OCI-LY7 (cell line): ENCODE data around the gene STON2. TPM values are rescaled to one million over a fixed set of nuclear protein-coding genes. Genes with fewer than 3 reads are reported as not detected.

ENCODE experiments used
- BruUV-seq: library from RNA; stranded (reverse); fragments of 400-500 nt; replicated peaks from 2 replicates; lab custom pipeline; 2021; lab: Mats Ljungman, UMichigan
- CTCF ChIA-PET: fragments of 300-600 bp; sonication (Branson Sonifier 250); formaldehyde crosslinking; loops from one replicate; lab custom pipeline; 2022; ENCODE audit warnings: antibody characterized with exemption; ENCODE audit not compliant: unreplicated experiment; lab: Charles Lee
- POLR2A ChIA-PET: fragments of 300-600 bp; sonication (Branson Sonifier 250); formaldehyde crosslinking; loops from one replicate; lab custom pipeline; 2022; ENCODE audit warnings: antibody characterized with exemption; lab: Charles Lee
- DNase-seq: peaks from one replicate; pipeline ENCODE4 v3.0.0-alpha.2; 2015; ENCODE audit warnings: low spot score
- H2AFZ ChIP-seq: fragments of 200-600 bp; sonication (generic), shearing (Covaris generic); 2 replicates; pipeline ENCODE4 v1.6.1; 2014; ENCODE audit warnings: mild to moderate bottlenecking, antibody characterized with exemption, low read length, moderate library complexity
- H3K27ac ChIP-seq: fragments of 200-600 bp; sonication (generic); 2 replicates; pipeline ENCODE4 v1.5.1; 2014; ENCODE audit warnings: mixed run types, low read depth, mild to moderate bottlenecking, moderate library complexity, low read length, inconsistent platforms; ENCODE audit not compliant: poor library complexity, severe bottlenecking
- H3K36me3 ChIP-seq: fragments of 200-600 bp; sonication (generic); 2 replicates; pipeline ENCODE4 v1.6.1; 2014; ENCODE audit warnings: mild to moderate bottlenecking, antibody characterized with exemption, low read length, moderate library complexity, mixed read lengths; ENCODE audit not compliant: insufficient read depth
- H3K4me1 ChIP-seq: fragments of 200-600 bp; sonication (generic); 2 replicates; pipeline ENCODE4 v1.5.1; 2014; ENCODE audit warnings: mild to moderate bottlenecking, low read length; ENCODE audit not compliant: insufficient read depth, poor library complexity, severe bottlenecking
- H3K4me2 ChIP-seq: fragments of 200-600 bp; sonication (generic); 2 replicates; pipeline ENCODE4 v1.6.1; 2014; ENCODE audit warnings: mild to moderate bottlenecking, low read length
- H3K4me3 ChIP-seq: fragments of 200-600 bp; sonication (generic); 2 replicates; pipeline ENCODE4 v1.5.1; 2014; ENCODE audit warnings: mild to moderate bottlenecking, low read depth, low read length; ENCODE audit not compliant: poor library complexity, severe bottlenecking
- H3K79me2 ChIP-seq: fragments of 200-600 bp; sonication (generic); 2 replicates; pipeline ENCODE4 v1.6.1; 2016; ENCODE audit warnings: low read depth, mild to moderate bottlenecking, low read length, moderate library complexity, mixed read lengths; ENCODE audit not compliant: insufficient read depth
- H3K9me2 ChIP-seq: fragments of 200-600 bp; sonication (generic); 2 replicates; pipeline ENCODE4 v1.6.1; 2016; ENCODE audit warnings: mild to moderate bottlenecking, low read length, mixed read lengths; ENCODE audit not compliant: insufficient read depth
- H3K9me3 ChIP-seq: fragments of 200-600 bp; sonication (generic); 2 replicates; pipeline ENCODE4 v1.6.1; 2014; ENCODE audit warnings: mild to moderate bottlenecking, mixed run types, low read length, mixed read lengths
- H4K20me1 ChIP-seq: fragments of 200-600 bp; sonication (generic); 2 replicates; pipeline ENCODE4 v1.6.1; 2014; ENCODE audit warnings: mild to moderate bottlenecking, antibody characterized with exemption, low read length, moderate library complexity, mixed read lengths; ENCODE audit not compliant: insufficient read depth
- EZH2phosphoT487 ChIP-seq: fragments of 200-600 bp; sonication (generic); IDR thresholded peaks from 2 replicates; pipeline ENCODE4 v1.6.1; 2018; ENCODE audit warnings: low read depth, borderline replicate concordance, mild to moderate bottlenecking, mixed run types, antibody characterized with exemption, low read length, moderate library complexity, mixed read lengths
- intact Hi-C: fragments of 100-400 bp; cut with micrococcal nuclease; formaldehyde crosslinking; loops from one replicate; pipeline ENCODE4 v1.10.0; 2022; ENCODE audit not compliant: unreplicated experiment
- total RNA-seq, 2 experiments: library from RNA; depleted of rRNA in 1 of 2; stranded (reverse); fragments of >200 nt in 1 of 2; shearing (Covaris generic) in 1 of 2; gene quantifications; 2 replicates each; pipeline ENCODE4 v1.2.3, GENCODE V29; 2014 to 2022
- TF ChIP-seq, protein P1 (sequence below): fragments of 200-600 bp; sonication (generic); conservative IDR thresholded peaks from 2 replicates; pipeline ENCODE4 v1.5.1; 2014; ENCODE audit warnings: mild to moderate bottlenecking, antibody characterized with exemption, low read length, moderate library complexity, mixed read lengths

STON2 gene
- total RNA-seq, 2 experiments from 2014 or later: 0.25 TPM; not detected in 1

- Histone ChIP-seq H3K4me3 (no peak overlapping the region), H3K79me2 (no peaks in the 10 kb centered on the region), H4K20me1 (no peaks in the 10 kb centered on the region), H2AFZ (no peak overlapping the region), H3K4me1 (no peaks in the 10 kb centered on the region), H3K4me2 (no peak overlapping the region), H3K36me3 (no peaks in the 10 kb centered on the region), H3K9me2 (no peaks in the 10 kb centered on the region), H3K9me3 (no peaks in the 10 kb centered on the region), H3K27ac (no peak overlapping the region)
- intact Hi-C loops: no loop called here
- ChIA-PET POLR2A (interaction anchor here (1.1 kb wide), 1 partner anchor 8 kb away, joined by 3 read pairs; no protein-coding TSS in a partner anchor), CTCF (no interaction called here)
- DNase-seq: no peak
- no TSS peak for BruUV-seq
- no peak for TF ChIP-seq EZH2phosphoT487
- TF ChIP-seq, protein P1, sequence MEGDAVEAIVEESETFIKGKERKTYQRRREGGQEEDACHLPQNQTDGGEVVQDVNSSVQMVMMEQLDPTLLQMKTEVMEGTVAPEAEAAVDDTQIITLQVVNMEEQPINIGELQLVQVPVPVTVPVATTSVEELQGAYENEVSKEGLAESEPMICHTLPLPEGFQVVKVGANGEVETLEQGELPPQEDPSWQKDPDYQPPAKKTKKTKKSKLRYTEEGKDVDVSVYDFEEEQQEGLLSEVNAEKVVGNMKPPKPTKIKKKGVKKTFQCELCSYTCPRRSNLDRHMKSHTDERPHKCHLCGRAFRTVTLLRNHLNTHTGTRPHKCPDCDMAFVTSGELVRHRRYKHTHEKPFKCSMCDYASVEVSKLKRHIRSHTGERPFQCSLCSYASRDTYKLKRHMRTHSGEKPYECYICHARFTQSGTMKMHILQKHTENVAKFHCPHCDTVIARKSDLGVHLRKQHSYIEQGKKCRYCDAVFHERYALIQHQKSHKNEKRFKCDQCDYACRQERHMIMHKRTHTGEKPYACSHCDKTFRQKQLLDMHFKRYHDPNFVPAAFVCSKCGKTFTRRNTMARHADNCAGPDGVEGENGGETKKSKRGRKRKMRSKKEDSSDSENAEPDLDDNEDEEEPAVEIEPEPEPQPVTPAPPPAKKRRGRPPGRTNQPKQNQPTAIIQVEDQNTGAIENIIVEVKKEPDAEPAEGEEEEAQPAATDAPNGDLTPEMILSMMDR: no peak
These were observed 64.1 kb downstream of the STON2 start for GRCh38 chr14:81336009-81336408.

GRCh38 chr14:81332725-81333124, 67.4 kb downstream of the STON2 start:
- Histone ChIP-seq H3K36me3 (no peaks in the 10 kb centered on the region), H3K9me2 (no peaks in the 10 kb centered on the region), H3K79me2 (no peaks in the 10 kb centered on the region), H3K9me3 (no peaks in the 10 kb centered on the region), H3K27ac (no peak overlapping the region), H3K4me1 (no peaks in the 10 kb centered on the region), H2AFZ (no peak overlapping the region), H3K4me2 (no peak overlapping the region), H4K20me1 (no peaks in the 10 kb centered on the region), H3K4me3 (no peak overlapping the region)
- BruUV-seq: no TSS peak
- no peak for DNase-seq
- intact Hi-C loops: no loop called here
- CTCF ChIA-PET: no interaction called here
- POLR2A ChIA-PET: interaction anchor here (1.0 kb wide), 1 partner anchor 30 kb away, joined by 3 read pairs; no protein-coding TSS in a partner anchor
- TF ChIP-seq, protein P1: no peak
- TF ChIP-seq EZH2phosphoT487: no peak

DNA sequence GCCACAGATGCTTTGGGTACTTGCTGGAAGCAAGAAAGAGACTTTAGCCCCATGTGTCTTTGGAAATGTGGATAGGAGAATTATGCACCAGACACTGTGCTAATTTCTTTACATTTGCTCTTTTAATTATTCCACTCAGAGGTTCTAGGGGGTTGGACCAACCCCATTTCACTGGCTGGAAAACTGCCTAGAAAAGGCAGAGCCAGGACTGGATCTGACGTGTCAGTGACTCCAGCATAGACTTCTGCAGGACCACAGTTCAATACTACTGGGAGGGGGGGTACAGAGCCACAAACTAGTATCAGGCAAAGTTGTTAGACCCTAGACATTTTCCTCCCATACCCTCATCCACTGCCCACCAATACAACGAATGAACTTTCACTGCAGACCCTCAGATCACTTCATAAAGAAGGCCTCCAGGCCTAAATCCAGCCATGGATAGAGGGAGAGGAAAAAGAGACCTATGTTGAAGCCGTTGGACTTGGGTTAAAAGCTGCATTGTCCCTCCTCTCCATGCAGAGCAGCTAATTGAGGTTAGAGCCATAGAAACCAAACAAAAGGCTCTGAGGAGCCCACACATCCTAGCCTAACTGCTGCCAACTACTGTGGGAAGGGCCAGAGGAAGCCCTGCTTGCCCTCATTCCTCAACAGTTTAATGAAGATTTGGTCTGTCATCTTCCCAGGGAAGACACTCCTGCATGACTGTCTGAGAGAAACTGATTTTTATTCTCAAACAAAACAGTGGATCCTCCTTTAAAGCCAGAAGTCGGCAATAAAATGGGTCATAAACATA, 68.7 kb downstream of the STON2 start:
- ChIA-PET POLR2A (no interaction called here), CTCF (no interaction called here)
- no peak overlapping the region for H3K4me2 ChIP-seq
- no peaks in the 10 kb centered on the region for H3K9me3 ChIP-seq
- no peaks in the 10 kb centered on the region for H4K20me1 ChIP-seq
- TF ChIP-seq, protein P1: no peak
- TF ChIP-seq EZH2phosphoT487: no peak
- no peaks in the 10 kb centered on the region for H3K4me1 ChIP-seq
- no peak overlapping the region for H3K27ac ChIP-seq
- no peak overlapping the region for H2AFZ ChIP-seq
- BruUV-seq: no TSS peak
- no peaks in the 10 kb centered on the region for H3K79me2 ChIP-seq
- H3K9me2 ChIP-seq: no peaks in the 10 kb centered on the region
- no peak overlapping the region for H3K4me3 ChIP-seq
- intact Hi-C loops: no loop called here
- H3K36me3 ChIP-seq: no peaks in the 10 kb centered on the region
- DNase-seq: no peak
